Activated CD4-positive, alpha-beta memory T cell treated with anti-CD3 and anti-CD28 coated beads for 36 hours (primary cell): ENCODE results near the gene HEPN1. TPM values are rescaled to one million over a fixed set of nuclear protein-coding genes. Genes with fewer than 3 reads are reported as not detected.

ENCODE experiments used
- CTCF ChIA-PET: fragments of 350-600 bp; sonication (Branson Sonifier 250); formaldehyde crosslinking; loops from one replicate; lab custom pipeline; 2021; ENCODE audit warnings: antibody characterized with exemption, inconsistent platforms; lab: Charles Lee
- POLR2A ChIA-PET: fragments of 350-600 bp; sonication (Branson Sonifier 250); formaldehyde crosslinking; loops from one replicate; lab custom pipeline; 2021; ENCODE audit warnings: antibody characterized with exemption; lab: Charles Lee
- DNase-seq: peaks from one replicate; pipeline ENCODE4 v3.0.0-alpha.2; 2020
- H3K27ac Mint-ChIP-seq: one replicate; pipeline ENCODE4 v1.8.0; 2021; ENCODE audit warnings: mixed read lengths
- H3K27me3 Mint-ChIP-seq: one replicate; pipeline ENCODE4 v1.8.0; 2021; ENCODE audit warnings: mixed read lengths
- H3K36me3 Mint-ChIP-seq: one replicate; pipeline ENCODE4 v1.8.0; 2021; ENCODE audit warnings: mixed read lengths
- H3K4me1 Mint-ChIP-seq: one replicate; pipeline ENCODE4 v1.8.0; 2021; ENCODE audit warnings: low read depth, mixed read lengths
- H3K4me3 Mint-ChIP-seq: one replicate; pipeline ENCODE4 v1.8.0; 2021; ENCODE audit warnings: mild to moderate bottlenecking, mixed read lengths
- H3K9me3 Mint-ChIP-seq: one replicate; pipeline ENCODE4 v1.8.0; 2021; ENCODE audit warnings: mixed read lengths
- intact Hi-C: fragments of 100-400 bp; cut with micrococcal nuclease; formaldehyde crosslinking; loops from one replicate; pipeline ENCODE4 v1.15.1; 2023
- total RNA-seq, 2 experiments: library from RNA; stranded (reverse); gene quantifications; one replicate each; pipeline ENCODE4 v1.2.3, GENCODE V29; 2021

The HEPN1 gene
- total RNA-seq, 2 experiments from 2014 or later = not detected

DNA sequence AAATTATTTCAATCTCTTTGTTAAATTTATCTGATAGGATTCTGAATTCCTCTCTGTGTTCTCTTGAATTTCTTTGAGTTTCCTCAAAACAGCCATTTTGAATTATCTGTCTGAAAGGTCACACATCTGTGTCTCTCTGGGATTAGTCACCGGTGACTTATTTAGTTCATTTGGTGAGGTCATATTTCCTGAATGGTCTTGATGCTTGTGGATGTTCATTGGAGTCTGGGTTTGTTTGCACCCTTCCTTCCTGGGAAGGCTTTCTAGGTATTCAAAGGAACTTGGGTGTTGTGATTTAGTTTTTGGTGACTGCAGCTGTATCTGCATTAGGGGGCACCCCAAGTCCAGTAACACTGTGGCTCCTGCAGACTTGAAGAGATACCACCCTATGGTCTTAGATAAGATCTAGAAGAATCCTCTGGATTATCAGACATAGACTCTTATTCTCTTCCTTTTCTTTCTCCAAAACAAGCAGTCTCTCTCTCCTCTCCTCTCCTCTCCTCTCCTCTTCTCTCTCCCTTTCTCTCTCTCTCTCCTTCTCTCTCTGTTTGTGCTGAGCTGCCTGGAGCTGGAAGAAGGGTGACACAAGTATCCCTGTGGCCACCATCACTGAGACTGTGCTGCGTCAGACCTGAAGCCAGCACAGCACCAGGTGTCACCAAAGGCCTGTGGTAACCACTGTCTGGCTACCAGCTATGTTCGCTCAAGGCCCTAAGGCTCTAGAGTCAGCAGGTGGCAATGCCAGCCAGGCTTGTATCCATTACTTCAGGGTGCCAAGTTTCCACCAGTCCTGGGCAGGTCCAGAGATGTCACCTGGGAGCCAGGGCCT is 3.3 kb upstream of the HEPN1 start:
- H3K36me3 Mint-ChIP-seq = peaks cover 6% of the 10 kb centered on the region
- peaks cover 5% of the 10 kb centered on the region for H3K27me3 Mint-ChIP-seq
- H3K27ac Mint-ChIP-seq = no peak overlapping the region
- intact Hi-C loops = no loop called here
- no peaks in the 10 kb centered on the region for H3K4me1 Mint-ChIP-seq
- peaks cover 14% of the 10 kb centered on the region for H3K9me3 Mint-ChIP-seq
- no peak overlapping the region for H3K4me3 Mint-ChIP-seq
- no peak for DNase-seq
- POLR2A ChIA-PET = no interaction called here
- CTCF ChIA-PET = no interaction called here

DNA sequence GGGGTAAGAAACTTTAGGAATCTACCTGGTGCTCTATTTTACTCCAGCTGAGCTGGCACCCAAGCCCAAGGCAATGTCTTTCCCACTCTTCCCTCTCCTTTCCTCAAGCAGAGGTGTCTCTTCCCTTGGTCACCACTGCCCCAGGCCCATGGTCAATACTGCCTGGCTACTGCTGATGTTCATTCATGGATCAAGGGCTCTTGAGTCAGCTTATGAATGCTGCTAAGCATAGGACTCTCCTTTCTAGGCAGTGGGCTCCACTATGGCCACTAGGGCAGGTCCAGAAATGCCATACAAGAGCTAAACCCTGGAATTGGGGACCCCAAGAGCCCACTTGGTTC is 2.7 kb upstream of the HEPN1 start:
- DNase-seq = no peak
- peaks cover 5% of the 10 kb centered on the region for H3K27me3 Mint-ChIP-seq
- H3K4me1 Mint-ChIP-seq = no peaks in the 10 kb centered on the region
- H3K36me3 Mint-ChIP-seq = peaks cover 6% of the 10 kb centered on the region
- intact Hi-C loops = no loop called here
- H3K4me3 Mint-ChIP-seq = no peak overlapping the region
- ChIA-PET CTCF (no interaction called here), POLR2A (no interaction called here)
- no peak overlapping the region for H3K27ac Mint-ChIP-seq
- peaks cover 14% of the 10 kb centered on the region for H3K9me3 Mint-ChIP-seq

- no peaks in the 10 kb centered on the region for H3K36me3 Mint-ChIP-seq
- no peak for DNase-seq
- no peaks in the 10 kb centered on the region for H3K27me3 Mint-ChIP-seq
- intact Hi-C loops = no loop called here
- no peak overlapping the region for H3K27ac Mint-ChIP-seq
- ChIA-PET CTCF (interaction anchor here (0.7 to 1.0 kb wide), 2 partner anchors 51 to 225 kb away, joined by 3 read pairs; no protein-coding TSS in a partner anchor), POLR2A (no interaction called here)
- H3K4me3 Mint-ChIP-seq = no peak overlapping the region
- no peaks in the 10 kb centered on the region for H3K4me1 Mint-ChIP-seq
- peaks cover 6% of the 10 kb centered on the region for H3K9me3 Mint-ChIP-seq
Observed at GRCh38 chr11:124917115-124917637, 1.9 kb upstream of the HEPN1 start.

DNA sequence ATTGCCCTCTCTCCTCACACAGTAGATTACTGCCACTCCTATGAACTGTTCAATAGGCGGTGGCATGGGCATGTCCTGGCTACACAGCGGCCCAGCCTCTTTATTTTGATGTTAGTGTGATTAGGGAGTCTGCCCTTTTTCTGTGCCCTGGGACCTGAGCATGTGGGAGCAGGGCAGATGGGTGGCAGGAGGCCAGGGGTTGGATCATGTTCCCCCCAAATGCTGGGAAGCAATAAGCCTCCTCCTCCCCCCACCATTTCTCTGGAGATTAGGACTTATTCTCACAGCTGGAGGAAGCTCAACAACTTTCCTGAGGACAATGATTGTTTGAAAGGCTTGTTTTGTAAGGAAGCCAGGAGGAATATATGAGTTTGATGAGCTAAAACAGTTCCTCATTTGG is 848 bp downstream of the HEPN1 start:
- Mint-ChIP-seq H3K27me3 (no peaks in the 10 kb centered on the region), H3K4me3 (no peak overlapping the region), H3K9me3 (no peaks in the 10 kb centered on the region), H3K36me3 (no peaks in the 10 kb centered on the region), H3K27ac (no peak overlapping the region), H3K4me1 (peaks cover 11% of the 10 kb centered on the region)
- intact Hi-C loops = loop anchor here (1.0 kb wide), 1 partner anchor 44 kb away; no protein-coding TSS in a partner anchor
- POLR2A ChIA-PET = no interaction called here
- CTCF ChIA-PET = interaction anchor here (1.4 kb wide), 1 partner anchor 44 kb away, joined by 6 read pairs; no protein-coding TSS in a partner anchor
- DNase-seq = no peak

- H3K4me1 Mint-ChIP-seq = peaks cover 11% of the 10 kb centered on the region
- no peak overlapping the region for H3K27ac Mint-ChIP-seq
- DNase-seq = no peak
- no peaks in the 10 kb centered on the region for H3K9me3 Mint-ChIP-seq
- no peaks in the 10 kb centered on the region for H3K27me3 Mint-ChIP-seq
- intact Hi-C loops = loop anchor here (1.0 kb wide), 1 partner anchor 44 kb away; no protein-coding TSS in a partner anchor
- H3K4me3 Mint-ChIP-seq = no peak overlapping the region
- ChIA-PET POLR2A (no interaction called here), CTCF (interaction anchor here (1.4 kb wide), 1 partner anchor 44 kb away, joined by 6 read pairs; no protein-coding TSS in a partner anchor)
- H3K36me3 Mint-ChIP-seq = no peaks in the 10 kb centered on the region
Observed at GRCh38 chr11:124920356-124920755, 1.3 kb downstream of the HEPN1 start.

DNA sequence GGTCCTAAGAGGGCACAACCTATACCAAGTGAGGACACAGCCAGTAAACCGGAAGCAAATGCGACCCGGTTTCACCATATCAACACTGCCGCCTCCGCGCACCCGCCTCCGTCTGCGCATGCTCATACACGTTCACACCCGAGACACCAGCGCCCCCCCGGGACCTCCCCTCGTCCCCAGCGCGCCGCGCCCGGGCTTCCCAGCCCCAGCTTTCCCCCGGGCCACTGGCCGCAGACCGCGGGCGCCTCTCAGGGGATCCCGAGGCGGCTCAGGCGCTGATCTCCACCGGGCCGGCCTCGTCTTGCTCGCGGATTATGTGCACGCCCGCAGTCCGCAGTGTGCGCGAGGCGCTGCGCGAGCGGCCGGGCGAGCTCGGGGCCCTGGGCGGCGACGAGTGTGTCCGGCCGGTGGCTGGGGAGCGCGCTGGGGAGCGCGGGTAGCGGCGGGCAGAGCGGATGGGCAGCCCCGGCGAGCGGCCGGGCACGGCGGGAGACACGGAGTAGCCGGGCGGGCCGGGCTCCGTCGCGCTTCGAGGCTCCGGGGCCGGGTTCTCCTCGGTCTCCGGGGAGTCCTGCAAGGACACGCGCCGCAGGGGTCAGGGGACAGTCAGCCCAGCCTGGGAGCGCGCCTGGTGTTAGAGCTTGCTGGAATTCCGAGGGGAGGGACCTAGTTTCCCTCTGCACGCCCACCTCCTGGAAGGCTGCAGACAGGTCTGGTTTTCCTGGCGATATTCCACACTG is 2.0 kb downstream of the HEPN1 start:
- H3K4me3 Mint-ChIP-seq = peak overlapping the region; percentile 51
- peak; percentile 80 for DNase-seq
- intact Hi-C loops = loop anchor here (1.0 kb wide), 1 partner anchor 45 kb away; no protein-coding TSS in a partner anchor
- H3K9me3 Mint-ChIP-seq = no peaks in the 10 kb centered on the region
- H3K27ac Mint-ChIP-seq = peak overlapping the region; percentile 43
- CTCF ChIA-PET = interaction anchor here (0.6 to 1.4 kb wide), 2 partner anchors 45 to 960 kb away, joined by 5 to 6 read pairs; no protein-coding TSS in a partner anchor
- POLR2A ChIA-PET = no interaction called here
- no peaks in the 10 kb centered on the region for H3K36me3 Mint-ChIP-seq
- no peaks in the 10 kb centered on the region for H3K27me3 Mint-ChIP-seq
- H3K4me1 Mint-ChIP-seq = peaks cover 11% of the 10 kb centered on the region

- Mint-ChIP-seq H3K4me3 (no peak overlapping the region), H3K36me3 (no peaks in the 10 kb centered on the region), H3K4me1 (peaks cover 11% of the 10 kb centered on the region), H3K27ac (no peak overlapping the region), H3K9me3 (no peaks in the 10 kb centered on the region), H3K27me3 (no peaks in the 10 kb centered on the region)
- CTCF ChIA-PET = interaction anchor here (0.8 to 1.1 kb wide), 2 partner anchors 18 to 501 kb away, joined by 3 read pairs; no protein-coding TSS in a partner anchor
- intact Hi-C loops = loop anchor here (2.0 kb wide), 1 partner anchor 32 kb away; the partner anchor contains the start of gene CCDC15
- no peak for DNase-seq
- POLR2A ChIA-PET = no interaction called here
Observed at GRCh38 chr11:124922831-124923230, 3.8 kb downstream of the HEPN1 start.

- H3K4me3 Mint-ChIP-seq = no peak overlapping the region
- peaks cover 11% of the 10 kb centered on the region for H3K4me1 Mint-ChIP-seq
- H3K27ac Mint-ChIP-seq = no peak overlapping the region
- POLR2A ChIA-PET = no interaction called here
- no peak for DNase-seq
- CTCF ChIA-PET = interaction anchor here (0.8 to 1.1 kb wide), 2 partner anchors 18 to 500 kb away, joined by 3 read pairs; no protein-coding TSS in a partner anchor
- intact Hi-C loops = loop anchor here (2.0 kb wide), 1 partner anchor 32 kb away; the partner anchor contains the start of gene CCDC15
- no peaks in the 10 kb centered on the region for H3K9me3 Mint-ChIP-seq
- H3K27me3 Mint-ChIP-seq = no peaks in the 10 kb centered on the region
- no peaks in the 10 kb centered on the region for H3K36me3 Mint-ChIP-seq
Observed at GRCh38 chr11:124923296-124923695, 4.2 kb downstream of the HEPN1 start.

- POLR2A ChIA-PET = no interaction called here
- Mint-ChIP-seq H3K27ac (no peak overlapping the region), H3K36me3 (no peaks in the 10 kb centered on the region), H3K9me3 (no peaks in the 10 kb centered on the region), H3K4me3 (no peak overlapping the region), H3K27me3 (no peaks in the 10 kb centered on the region), H3K4me1 (peaks cover 4% of the 10 kb centered on the region)
- no peak for DNase-seq
- intact Hi-C loops = no loop called here
- CTCF ChIA-PET = no interaction called here
Observed at GRCh38 chr11:124928942-124929665, 10.1 kb downstream of the HEPN1 start.

DNA sequence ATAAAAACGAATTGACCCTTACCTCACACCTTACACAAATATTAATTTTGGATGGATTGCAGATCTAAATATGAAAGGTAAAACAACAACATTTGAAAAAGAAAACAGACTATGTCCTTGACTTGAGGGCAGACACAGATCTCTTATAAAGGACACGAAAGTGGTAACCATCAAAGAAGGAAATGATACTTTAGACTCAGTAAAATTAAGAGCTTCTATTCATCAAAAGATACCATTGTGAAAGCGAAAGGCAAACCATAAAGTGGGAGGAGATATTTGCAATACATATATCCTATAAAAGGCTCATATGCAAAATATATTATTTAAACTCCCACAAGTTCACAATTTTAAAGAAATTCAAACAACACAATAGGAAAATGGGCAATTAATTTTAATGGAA is 11.7 kb downstream of the HEPN1 start:
- H3K27ac Mint-ChIP-seq = no peak overlapping the region

DNA sequence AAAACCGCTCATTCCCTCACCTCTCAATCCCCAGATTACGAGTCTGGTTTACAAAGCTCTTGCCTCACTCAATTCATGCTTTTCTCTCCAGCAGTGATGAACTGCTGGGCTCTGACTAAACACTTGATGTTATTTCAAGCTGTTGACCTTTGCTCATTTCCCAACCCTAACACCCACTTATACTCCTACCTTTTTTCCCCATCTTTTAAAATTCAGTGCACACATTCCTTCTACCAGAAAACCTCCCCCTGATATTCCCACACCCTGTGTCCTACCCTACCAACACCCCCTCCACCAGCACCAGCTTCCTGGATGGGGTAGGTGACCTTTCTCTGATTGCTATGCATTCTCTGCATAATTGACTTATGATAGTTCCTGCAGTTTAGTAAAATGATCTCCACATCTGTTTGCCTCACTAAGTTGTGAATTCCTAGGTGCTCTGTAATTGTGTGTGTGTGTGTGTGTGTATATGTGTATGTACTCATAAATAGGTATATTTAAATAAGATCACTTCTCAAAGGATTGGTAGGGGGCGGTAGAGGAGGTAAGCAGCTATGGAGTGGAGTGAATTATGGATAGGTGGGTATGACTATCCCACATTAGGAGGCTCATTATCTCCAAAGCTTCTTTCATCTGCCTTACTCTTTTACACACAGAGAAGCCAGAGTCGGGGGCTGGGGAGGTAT is 16.0 kb downstream of the HEPN1 start:
- ChIA-PET CTCF (interaction anchor here (0.9 kb wide), 1 partner anchor 207 kb away, joined by 3 read pairs; no protein-coding TSS in a partner anchor), POLR2A (no interaction called here)
- Mint-ChIP-seq H3K4me1 (peaks cover 4% of the 10 kb centered on the region), H3K36me3 (no peaks in the 10 kb centered on the region), H3K27ac (no peak overlapping the region), H3K4me3 (no peak overlapping the region), H3K9me3 (no peaks in the 10 kb centered on the region), H3K27me3 (no peaks in the 10 kb centered on the region)
- intact Hi-C loops = no loop called here
- DNase-seq = no peak

More for the DNA sequence above, 11.7 kb downstream of the HEPN1 start:
- no peak overlapping the region for H3K4me3 Mint-ChIP-seq
- no peak for DNase-seq
- no peaks in the 10 kb centered on the region for H3K9me3 Mint-ChIP-seq
- no peaks in the 10 kb centered on the region for H3K36me3 Mint-ChIP-seq
- ChIA-PET POLR2A (no interaction called here), CTCF (no interaction called here)
- no peaks in the 10 kb centered on the region for H3K27me3 Mint-ChIP-seq
- H3K4me1 Mint-ChIP-seq = peaks cover 4% of the 10 kb centered on the region
- intact Hi-C loops = no loop called here
